Heart left ventricle (tissue), 13 donors: ENCODE data around the gene HIKESHI.

Experiments used
- POLR2A ChIP-seq, 2 donors: fragments of 450-650 bp; IDR thresholded peaks; one replicate each; pipeline ENCODE4 v1.6.1; 2017; ENCODE audit warnings: antibody characterized with exemption in 2 of 2, mild to moderate bottlenecking in 2 of 2, moderate library complexity in 2 of 2
- TF ChIP-seq, protein P1 (sequence below), 12 donors: fragments of 200-600 bp; sonication (generic) in 4 of 12; IDR thresholded peaks; one replicate each; pipeline versions ENCODE4 v1.5.0 to v1.8.0; 2018 to 2022; ENCODE audit warnings: antibody characterized with exemption in 12 of 12, mild to moderate bottlenecking in 5 of 12
- donor health status: ischemic (EF 13 %, LVEDD 7.1; RV severe dilation, severe dysfunction).
- donor health status: DM: no; HTN: yes; CAD: no.
- donor health status: DM: no; HTN: no; CAD: no.
- donor health status: ischemic (EF 25% LVEDD 6.9; RV normal size, moderate dysfunction).
- donor health status: ischemic (EF 25% LVEDD 5.7; RV mildly dilated, moderate dysfunction).
- donor health status: ischemic (EF 35%, LVEDD 5.7; RV mildly dilated, moderate dysfunction).
- donor health status: nonischemic (EF 11% LVEDD 7.7; RV severe dilation, severe dysfunction).
- donor health status: DM: yes; HTN: yes; CAD: no.
- donor health status: PGD.
- donor health status: ischemic (EF 29% LVEDD 5.4; RV normal size, mild dysfunction).
- donor health status: nonischemic (EF 23%, LVEDD 6.1; RV moderate dilation, normal function).

DNA sequence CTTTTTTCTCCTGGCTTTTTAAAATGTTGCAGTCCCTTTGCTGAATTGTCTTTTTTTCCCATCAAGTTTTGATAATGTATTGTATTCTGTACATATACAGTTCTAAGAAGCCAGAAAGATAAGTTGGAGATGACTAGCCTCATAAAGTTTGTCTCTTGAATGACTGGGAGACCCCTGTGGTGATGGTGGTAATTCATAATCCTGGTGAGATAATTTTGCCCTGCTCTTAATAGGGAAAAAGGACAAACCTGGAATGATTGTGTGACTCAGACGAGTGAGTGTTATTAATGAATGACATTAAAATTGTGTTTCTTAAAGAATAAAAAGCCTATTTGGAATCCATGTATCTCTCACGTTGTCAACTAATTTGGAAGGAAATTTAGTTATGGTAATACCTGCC lies 1.2 kb downstream of the HIKESHI start:
- TF ChIP-seq, protein P1, sequence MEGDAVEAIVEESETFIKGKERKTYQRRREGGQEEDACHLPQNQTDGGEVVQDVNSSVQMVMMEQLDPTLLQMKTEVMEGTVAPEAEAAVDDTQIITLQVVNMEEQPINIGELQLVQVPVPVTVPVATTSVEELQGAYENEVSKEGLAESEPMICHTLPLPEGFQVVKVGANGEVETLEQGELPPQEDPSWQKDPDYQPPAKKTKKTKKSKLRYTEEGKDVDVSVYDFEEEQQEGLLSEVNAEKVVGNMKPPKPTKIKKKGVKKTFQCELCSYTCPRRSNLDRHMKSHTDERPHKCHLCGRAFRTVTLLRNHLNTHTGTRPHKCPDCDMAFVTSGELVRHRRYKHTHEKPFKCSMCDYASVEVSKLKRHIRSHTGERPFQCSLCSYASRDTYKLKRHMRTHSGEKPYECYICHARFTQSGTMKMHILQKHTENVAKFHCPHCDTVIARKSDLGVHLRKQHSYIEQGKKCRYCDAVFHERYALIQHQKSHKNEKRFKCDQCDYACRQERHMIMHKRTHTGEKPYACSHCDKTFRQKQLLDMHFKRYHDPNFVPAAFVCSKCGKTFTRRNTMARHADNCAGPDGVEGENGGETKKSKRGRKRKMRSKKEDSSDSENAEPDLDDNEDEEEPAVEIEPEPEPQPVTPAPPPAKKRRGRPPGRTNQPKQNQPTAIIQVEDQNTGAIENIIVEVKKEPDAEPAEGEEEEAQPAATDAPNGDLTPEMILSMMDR (IDR thresholded peaks at IDR 0.05): no peak
- no peak for TF ChIP-seq POLR2A (IDR thresholded peaks at IDR 0.05)
